Spleen (tissue), 7 donors: ENCODE measurements around the gene CHMP4A.

Experiments used
- CTCF ChIP-seq, 11 experiments: fragments of 200-600 bp in 7 of 11; fragments of 450-650 bp in 4 of 11; sonication (generic) in 4 of 11; IDR thresholded peaks in 8 of 11; conservative IDR thresholded peaks in 3 of 11; 1 replicate in 7 of 11; 2 replicates in 4 of 11; pipeline versions ENCODE4 v1.4.0 to v1.8.0; 2016 to 2021; ENCODE audit warnings: antibody characterized with exemption in 11 of 11, inconsistent platforms in 4 of 11, mild to moderate bottlenecking in 1 of 11
- POLR2A ChIP-seq, 3 donors: fragments of 450-650 bp; IDR thresholded peaks; one replicate each; pipeline ENCODE4 v1.5.1; 2017; ENCODE audit warnings: antibody characterized with exemption in 3 of 3, mild to moderate bottlenecking in 1 of 3
- donor health status: DM: no; HTN: no; CAD: no; lungs with moderate emphysema.
- donor health status: DM: no; HTN: no; CAD: no.
- donor health status: DM: no; HTN: no; CAD: no.

- TF ChIP-seq CTCF (IDR thresholded peaks at IDR 0.05 in 8 of 11, conservative IDR thresholded peaks at IDR 0.05 in 3 of 11) (no peak), POLR2A (IDR thresholded peaks at IDR 0.05) (no peak)
Observed at GRCh38 chr14:24252289-24253124, 39.2 kb upstream of the CHMP4A start.
